HepG2 (cell line): Measurements from ENCODE around the gene RANGRF. TPM values are rescaled to one million over a fixed set of nuclear protein-coding genes. Genes with fewer than 3 reads are reported as not detected.

Experiments used
- AGO1 ChIP-seq: fragments of 200-400 bp; formaldehyde crosslinking; IDR thresholded peaks from 2 replicates; pipeline ENCODE4 v1.6.1; 2017; ENCODE audit warnings: mild to moderate bottlenecking, low read depth, low read length, moderate library complexity; ENCODE audit not compliant: poor library complexity, severe bottlenecking
- GLMP ChIP-seq: sonication (generic); formaldehyde crosslinking; IDR thresholded peaks from 2 replicates; pipeline ENCODE4 v1.9.0; 2021; ENCODE audit warnings: missing genetic modification reagents, mild to moderate bottlenecking, borderline replicate concordance
- HMGXB4 ChIP-seq, 2 experiments: sonication (generic) in 1 of 2; formaldehyde crosslinking in 1 of 2; IDR thresholded peaks; 2 replicates each; pipeline versions ENCODE4 v1.4.0 to v1.6.1; 2018 to 2020; ENCODE audit warnings: missing genetic modification reagents in 2 of 2, borderline replicate concordance in 1 of 2, low read depth in 1 of 2, mild to moderate bottlenecking in 1 of 2, missing biosample characterization in 1 of 2
- KDM5B ChIP-seq: sonication (generic); formaldehyde crosslinking; IDR thresholded peaks from 2 replicates; pipeline ENCODE4 v1.4.0; 2020; ENCODE audit warnings: missing genetic modification reagents, mild to moderate bottlenecking, borderline replicate concordance
- KDM6A ChIP-seq: IDR thresholded peaks from 2 replicates; pipeline ENCODE4 v1.6.1; 2016; ENCODE audit warnings: low read depth
- KMT2B ChIP-seq: IDR thresholded peaks from 2 replicates; pipeline ENCODE4 v1.6.1; 2016; ENCODE audit warnings: missing genetic modification reagents, missing compliant biosample characterization
- MTF1 ChIP-seq: sonication (generic); formaldehyde crosslinking; IDR thresholded peaks from 2 replicates; pipeline ENCODE4 v1.5.0; 2020; ENCODE audit warnings: missing genetic modification reagents
- MYC ChIP-seq: sonication (generic); formaldehyde crosslinking; IDR thresholded peaks from 2 replicates; pipeline ENCODE4 v1.9.0; 2021; ENCODE audit warnings: missing genetic modification reagents, borderline replicate concordance
- NCOR1 ChIP-seq: fragments of 200-600 bp; sonication (generic); IDR thresholded peaks from 2 replicates; pipeline ENCODE4 v1.7.0; 2017; ENCODE audit warnings: antibody characterized with exemption, low read length, borderline replicate concordance
- NRL ChIP-seq: sonication (generic); formaldehyde crosslinking; IDR thresholded peaks from 2 replicates; pipeline ENCODE4 v1.5.0; 2020; ENCODE audit warnings: missing genetic modification reagents, mild to moderate bottlenecking, moderate library complexity, borderline replicate concordance
- PBX3 ChIP-seq: sonication (generic); formaldehyde crosslinking; IDR thresholded peaks from 2 replicates; pipeline ENCODE4 v1.8.1; 2023; ENCODE audit warnings: missing genetic modification reagents, inconsistent platforms, borderline replicate concordance
- PCBP1 ChIP-seq: fragments of 200-400 bp; formaldehyde crosslinking; IDR thresholded peaks from 2 replicates; pipeline ENCODE4 v1.6.1; 2017; ENCODE audit warnings: mild to moderate bottlenecking, low read depth, low read length, borderline replicate concordance
- PPARG ChIP-seq: conservative IDR thresholded peaks from 2 replicates; pipeline ENCODE4 v1.6.1; 2016; ENCODE audit warnings: missing biosample characterization, missing genetic modification reagents
- PREB ChIP-seq: sonication (generic); formaldehyde crosslinking; IDR thresholded peaks from 2 replicates; pipeline ENCODE4 v1.4.0; 2020; ENCODE audit warnings: missing genetic modification reagents
- RBAK ChIP-seq: sonication (generic); formaldehyde crosslinking; IDR thresholded peaks from 2 replicates; pipeline ENCODE4 v1.5.1; 2020; ENCODE audit warnings: mild to moderate bottlenecking, missing genetic modification reagents
- SNRNP70 ChIP-seq: fragments of 200-400 bp; formaldehyde crosslinking; IDR thresholded peaks from 2 replicates; pipeline ENCODE4 v1.6.1; 2017; ENCODE audit warnings: mild to moderate bottlenecking, low read depth, low read length, moderate library complexity
- ZBTB37 ChIP-seq: sonication (generic); formaldehyde crosslinking; IDR thresholded peaks from 2 replicates; pipeline ENCODE4 v1.4.0; 2020; ENCODE audit warnings: mild to moderate bottlenecking, missing genetic modification reagents
- ZNF264 ChIP-seq: sonication (generic); formaldehyde crosslinking; IDR thresholded peaks from 2 replicates; pipeline ENCODE4 v1.4.0; 2020; ENCODE audit warnings: missing genetic modification reagents
- ZNF30 ChIP-seq: sonication (generic); formaldehyde crosslinking; IDR thresholded peaks from 2 replicates; pipeline ENCODE4 v1.5.0; 2020; ENCODE audit warnings: mild to moderate bottlenecking, missing genetic modification reagents
- ZNF737 ChIP-seq: sonication (generic); formaldehyde crosslinking; IDR thresholded peaks from 2 replicates; pipeline ENCODE4 v1.5.0; 2020; ENCODE audit warnings: missing genetic modification reagents, mild to moderate bottlenecking, borderline replicate concordance
- ZNF740 ChIP-seq: sonication (generic); formaldehyde crosslinking; IDR thresholded peaks from 2 replicates; pipeline ENCODE4 v1.4.0; 2020; ENCODE audit warnings: missing genetic modification reagents
- ZNF768 ChIP-seq: sonication (generic); formaldehyde crosslinking; IDR thresholded peaks from 2 replicates; pipeline ENCODE4 v1.4.0; 2020; ENCODE audit warnings: missing genetic modification reagents
- ZNF772 ChIP-seq: sonication (generic); formaldehyde crosslinking; IDR thresholded peaks from 2 replicates; pipeline ENCODE4 v1.5.0; 2020; ENCODE audit warnings: mild to moderate bottlenecking, missing genetic modification reagents
- ZNF879 ChIP-seq: sonication (generic); formaldehyde crosslinking; IDR thresholded peaks from 2 replicates; pipeline ENCODE4 v1.8.1; 2023; ENCODE audit warnings: missing genetic modification reagents
- polyA plus RNA-seq, 8 experiments: library from polyadenylated mRNA; depleted of rRNA in 3 of 8; stranded (reverse) in 7 of 8; unstranded in 1 of 8; fragments of >200 nt; fragmentation: Illumina TruSeq in 4 of 8; extraction: Trizol in 4 of 8; gene quantifications; 2 replicates each; pipeline versions ENCODE4 v1.2.1 to v1.2.3, GENCODE V29; 2011 to 2016; ENCODE audit warnings: low read depth in 4 of 8, missing spikeins in 1 of 8, mixed read lengths in 1 of 8; ENCODE audit not compliant: insufficient read depth in 1 of 8
- total RNA-seq, 5 experiments: library from RNA; depleted of rRNA; stranded (reverse); fragments of >200 nt; fragmentation: Illumina TruSeq; extraction: Trizol; gene quantifications; 2 replicates each; pipeline ENCODE4 v1.2.3, GENCODE V29; 2016; ENCODE audit warnings: low read depth in 1 of 5

Gene RANGRF
- total and polyA plus RNA-seq, 2 of the 13 experiments (the other 11 are each of a cell fraction or from before 2014, with no cell fraction given): 18.6 to 40.7 TPM

- no peak for TF ChIP-seq PBX3 (CRISPR knock-in tag)
- no peak for TF ChIP-seq MTF1 (CRISPR knock-in tag)
- TF ChIP-seq KDM5B: no peak
- TF ChIP-seq GLMP (CRISPR knock-in tag): no peak
- TF ChIP-seq ZNF772 (CRISPR knock-in tag): peak; percentile 19; the same call in 1 of the 2 replicates
- no peak for TF ChIP-seq ZNF740
- TF ChIP-seq MYC: no peak
- TF ChIP-seq AGO1: no peak
- TF ChIP-seq HMGXB4 (CRISPR knock-in tag; IDR thresholded peaks at IDR 0.05; ENCODE audit: borderline replicate concordance in 1 of 2, low read depth in 1 of 2): peak in 1 of 2 experiments; percentile 72; a peak in 2 of 4 replicates
- TF ChIP-seq PCBP1: no peak
- no peak for TF ChIP-seq SNRNP70
- no peak for TF ChIP-seq ZBTB37
- TF ChIP-seq ZNF264: peak; percentile 61
- TF ChIP-seq NRL (CRISPR knock-in tag): no peak
- TF ChIP-seq RBAK (CRISPR knock-in tag): no peak
- peak; percentile 91 for TF ChIP-seq NCOR1
- peak; percentile 95 for TF ChIP-seq KDM6A
- TF ChIP-seq PREB (CRISPR knock-in tag): no peak
- no peak for TF ChIP-seq ZNF879
- no peak for TF ChIP-seq ZNF737 (CRISPR knock-in tag)
- no peak for TF ChIP-seq KMT2B (CRISPR knock-in tag)
- peak; percentile 97 for TF ChIP-seq PPARG
- no peak for TF ChIP-seq ZNF30 (CRISPR knock-in tag)
- no peak for TF ChIP-seq ZNF768 (CRISPR knock-in tag)
These were observed 14.5 kb upstream of the RANGRF start (continued) for GRCh38 chr17:8273884-8274444.
